ENCODE measurements around the gene RBM12.

The RBM12 gene

GRCh38 chr20:35627121-35627520, 37.6 kb downstream of the RBM12 start:
- H3K4me3 ChIP-seq (ENCODE audit: low read depth, low read length): no peak overlapping the region
- TF ChIP-seq CTCF (IDR thresholded peaks at IDR 0.05; ENCODE audit: low read depth, low read length, missing control alignments): no peak
- in situ Hi-C loops (cut with HindIII; ENCODE audit: low sequenced_read_pairs): no loop called here
- no peak for DNase-seq (ENCODE audit: low read depth)

GRCh38 chr20:35626386-35627001, 38.2 kb downstream of the RBM12 start:
- in situ Hi-C loops (cut with HindIII; ENCODE audit: low sequenced_read_pairs): no loop called here
- TF ChIP-seq CTCF (IDR thresholded peaks at IDR 0.05; ENCODE audit: low read depth, low read length, missing control alignments): no peak
- DNase-seq (ENCODE audit: low read depth): no peak
- no peak overlapping the region for H3K4me3 ChIP-seq (ENCODE audit: low read depth, low read length)

DNA sequence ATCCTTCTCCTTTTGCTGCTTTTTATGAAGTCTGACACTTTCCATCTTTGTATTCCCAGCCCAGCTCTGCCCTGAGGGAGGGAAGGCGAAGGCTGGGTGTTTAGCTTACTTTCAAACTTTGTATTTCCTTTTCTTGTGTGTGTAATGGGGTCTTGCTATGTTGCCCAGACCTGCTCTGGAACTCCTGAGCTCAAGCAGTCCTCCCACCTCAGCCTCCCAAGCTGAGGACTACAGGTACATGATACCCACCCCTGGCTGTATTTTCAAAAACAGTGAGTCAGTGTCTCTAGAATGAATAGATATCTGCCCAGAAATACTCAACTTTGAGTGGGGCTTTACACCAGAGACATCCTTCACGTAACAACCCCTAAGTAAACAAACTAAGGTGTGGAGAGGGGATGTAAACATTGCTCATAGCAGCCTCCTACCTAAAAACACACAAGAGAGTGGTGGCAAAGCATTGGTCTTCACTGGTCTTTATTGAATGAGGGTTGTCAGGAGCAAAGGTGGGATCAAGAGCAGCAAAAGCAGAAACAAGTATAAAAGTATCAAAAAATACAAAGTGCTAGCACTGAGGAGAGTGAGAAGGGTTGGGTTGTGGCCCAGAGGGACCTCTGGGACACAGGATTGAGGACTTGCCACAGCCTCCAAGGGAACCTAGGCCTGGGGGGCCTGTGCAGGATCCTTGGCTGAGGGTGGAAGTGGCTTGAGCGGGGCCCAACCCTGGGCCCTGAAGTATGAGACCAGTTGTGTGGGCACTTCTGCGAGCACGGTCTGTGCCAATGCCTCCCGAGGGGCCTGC, 38.9 kb downstream of the RBM12 start:
- no peak for TF ChIP-seq CTCF (IDR thresholded peaks at IDR 0.05; ENCODE audit: low read depth, low read length, missing control alignments)
- no peak overlapping the region for H3K4me3 ChIP-seq (ENCODE audit: low read depth, low read length)
- no peak for DNase-seq (ENCODE audit: low read depth)
- in situ Hi-C loops (cut with HindIII; ENCODE audit: low sequenced_read_pairs): no loop called here

DNA sequence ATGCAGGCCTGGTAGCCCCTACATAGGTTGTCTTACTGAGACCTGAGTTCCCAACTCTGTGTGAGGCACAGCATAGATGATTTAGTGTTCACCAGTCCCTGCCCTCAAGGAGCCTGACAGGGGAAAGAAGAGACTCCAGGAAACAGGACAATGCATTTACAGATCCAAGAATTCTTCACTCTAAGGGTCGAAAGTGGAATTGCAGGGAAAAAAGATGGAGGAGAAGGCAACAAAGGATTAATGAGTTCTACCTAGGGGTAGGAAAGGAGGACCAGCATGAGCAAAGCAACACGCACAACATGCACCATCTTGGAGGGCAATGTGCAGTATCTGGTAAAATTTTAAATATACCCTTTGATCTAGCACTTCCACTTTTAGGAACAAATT, 43.1 kb downstream of the RBM12 start:
- peak; percentile 20 for TF ChIP-seq CTCF (IDR thresholded peaks at IDR 0.05; ENCODE audit: low read depth, low read length, missing control alignments)
- in situ Hi-C loops (cut with HindIII; ENCODE audit: low sequenced_read_pairs): no loop called here
- DNase-seq (ENCODE audit: low read depth): no peak
- H3K4me3 ChIP-seq (ENCODE audit: low read depth, low read length): no peak overlapping the region

GRCh38 chr20:35620818-35621559, 43.7 kb downstream of the RBM12 start:
- in situ Hi-C loops (cut with HindIII; ENCODE audit: low sequenced_read_pairs): no loop called here

More at GRCh38 chr20:35620818-35621559, 43.7 kb downstream of the RBM12 start:
- TF ChIP-seq CTCF (IDR thresholded peaks at IDR 0.05; ENCODE audit: low read depth, low read length, missing control alignments): no peak
- no peak for DNase-seq (ENCODE audit: low read depth)
- no peak overlapping the region for H3K4me3 ChIP-seq (ENCODE audit: low read depth, low read length)

Data from astrocyte of the cerebellum (primary cell).